NCI-H2196 (cell line): ENCODE results near the gene MAP4K2.

Experiments used
- DNase-seq: peaks from one replicate; lab custom pipeline; 2025; ENCODE audit not compliant: unreplicated experiment; lab: John Stamatoyannopoulos, UW

The MAP4K2 gene

DNA sequence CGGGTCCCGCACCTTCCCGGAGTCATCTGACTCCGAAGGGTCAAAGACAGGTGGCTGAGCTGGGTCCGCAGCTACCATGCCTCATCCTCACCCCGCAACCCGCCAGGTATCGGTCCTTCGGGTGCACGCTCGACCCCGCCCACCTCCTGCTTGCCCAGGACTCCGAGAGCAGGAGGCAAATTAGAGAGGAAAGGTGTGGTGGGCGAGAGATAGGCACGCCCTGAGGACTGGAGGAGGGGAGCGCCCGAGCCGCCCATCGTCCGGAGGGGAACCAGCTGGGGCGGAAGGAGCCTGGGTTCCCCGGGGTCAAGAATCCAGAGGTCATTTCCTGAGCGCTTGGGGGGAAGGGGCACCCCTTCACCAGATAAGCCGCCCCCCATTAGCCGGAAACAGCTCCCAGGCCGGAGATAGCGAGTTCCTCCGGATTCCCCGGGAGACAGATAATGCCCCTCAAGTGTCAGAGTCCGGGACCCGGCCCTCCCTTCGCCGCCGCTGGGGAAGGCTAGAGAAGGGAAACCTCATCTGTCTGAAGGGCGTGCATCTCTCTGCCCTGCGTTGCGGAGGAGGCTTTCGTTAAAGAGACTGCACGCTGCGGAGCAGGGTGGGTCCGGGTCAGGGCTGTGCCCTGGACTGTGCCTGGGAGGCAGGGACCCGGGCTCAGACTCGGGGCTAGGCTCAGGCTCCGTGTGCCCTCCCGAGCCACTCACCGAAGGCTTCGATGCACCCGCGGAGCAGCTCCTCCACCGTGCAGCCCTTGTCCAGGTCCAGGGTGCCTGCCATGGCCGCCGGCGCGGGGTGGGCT, 60.7 kb downstream of the MAP4K2 start:
- no peak for DNase-seq

DNA sequence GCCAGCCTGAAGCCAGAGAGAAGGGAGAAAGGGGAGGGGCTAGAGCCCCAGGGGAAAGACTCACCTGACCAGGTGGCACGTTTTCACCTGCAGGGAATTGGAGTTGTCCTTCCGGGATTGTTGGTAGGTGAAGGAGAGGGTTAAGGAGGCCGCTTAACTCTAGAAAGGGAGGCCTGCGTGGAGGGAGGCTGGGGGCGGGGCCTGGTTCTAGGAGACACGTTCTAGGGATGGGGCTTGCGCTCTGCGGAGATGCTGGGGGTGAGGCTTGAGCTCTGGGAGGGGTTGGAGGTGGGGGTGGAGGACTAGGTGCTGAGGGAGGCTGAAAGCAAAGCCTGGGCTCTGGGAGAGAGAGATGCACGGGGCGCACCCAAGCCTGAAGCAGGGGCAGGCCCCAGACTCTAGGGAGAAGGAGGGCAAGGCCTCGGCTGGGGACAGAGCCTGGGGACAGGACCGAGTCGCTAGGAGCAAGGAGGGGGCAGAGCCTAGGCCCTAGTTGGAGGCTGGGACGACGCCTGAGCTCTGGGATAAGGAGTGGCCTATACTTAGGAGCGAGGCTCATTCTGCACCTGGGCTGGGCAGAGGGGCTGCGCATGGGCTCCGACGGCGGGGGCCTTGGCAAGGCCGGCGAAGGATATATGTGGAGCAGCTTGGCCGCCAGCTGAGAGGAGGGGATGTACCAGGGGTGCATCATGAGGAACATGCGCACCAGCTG, 61.5 kb downstream of the MAP4K2 start:
- DNase-seq: no peak

DNA sequence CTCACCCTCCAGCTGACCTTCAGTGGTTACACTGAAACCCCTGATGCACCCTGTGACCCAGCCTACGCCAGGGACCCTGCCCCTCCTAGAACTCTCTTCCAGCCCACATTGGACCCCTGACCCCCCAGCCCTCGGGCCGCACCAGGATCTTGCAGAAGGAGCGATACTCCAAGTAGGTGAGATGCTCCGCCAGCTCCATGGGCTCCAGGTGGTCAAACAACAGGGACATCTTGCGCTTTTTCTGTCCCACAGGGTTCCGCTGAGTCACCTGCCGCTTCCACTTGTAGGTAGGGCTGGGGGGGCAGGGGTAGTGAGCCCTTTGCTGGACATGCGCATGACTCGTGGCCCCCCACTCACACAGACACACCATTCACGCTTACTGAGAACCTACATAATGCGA, 63.1 kb downstream of the MAP4K2 start:
- DNase-seq: no peak

DNA sequence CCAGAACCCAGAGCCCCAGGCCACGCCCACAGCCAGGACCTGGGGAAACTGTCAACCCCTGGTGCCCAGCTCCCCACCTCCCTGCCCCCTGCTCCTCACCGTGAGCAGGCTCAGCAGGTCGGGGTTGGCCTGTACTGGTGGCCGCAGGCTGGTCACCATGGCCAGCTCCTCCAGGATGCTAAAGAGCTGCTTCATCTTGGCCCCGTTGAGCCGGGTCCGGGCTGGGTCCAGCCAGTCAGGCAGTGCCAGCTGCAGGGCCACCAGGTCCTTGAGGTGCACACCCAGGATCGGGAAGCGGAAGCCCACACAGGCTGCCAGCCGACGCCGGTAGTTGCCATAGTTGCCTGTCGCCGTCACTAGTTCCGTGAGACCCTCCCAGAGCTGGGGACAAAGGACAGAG, 66.4 kb downstream of the MAP4K2 start:
- no peak for DNase-seq

DNA sequence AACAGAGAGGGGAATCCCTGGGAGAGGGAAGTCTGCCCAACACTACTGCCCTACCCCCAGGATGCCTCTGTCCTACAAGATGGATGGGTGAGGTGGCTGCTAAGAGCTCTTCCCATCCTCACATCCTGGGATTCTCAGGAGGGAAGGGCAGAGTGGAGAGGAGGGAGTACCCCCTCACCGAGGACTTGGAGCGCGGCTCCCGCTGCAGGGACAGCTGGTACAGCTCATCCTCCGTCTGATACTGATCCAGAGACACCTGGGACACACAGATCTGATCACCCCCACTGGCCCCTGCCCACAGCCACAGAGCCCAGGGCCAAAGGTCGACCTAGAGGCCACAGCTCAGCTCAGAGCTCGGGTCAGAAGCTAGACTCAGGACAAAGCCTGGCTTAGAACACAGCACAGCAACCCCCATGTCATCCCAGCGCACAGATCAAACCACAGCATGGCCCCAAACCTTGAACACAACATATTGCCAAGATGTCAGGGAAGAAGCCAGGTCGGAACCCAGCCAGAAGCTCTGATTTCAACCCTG, 67.2 kb downstream of the MAP4K2 start:
- DNase-seq: no peak
